KOPT-K1 (cell line): ENCODE results near the gene TRAF3.

ENCODE experiments used
- H3K27ac ChIP-seq: fragments of 200-600 bp; sonication (generic); 2 replicates; pipeline ENCODE4 v1.5.1; 2016; ENCODE audit warnings: antibody characterized with exemption, mild to moderate bottlenecking, low read depth, low read length; ENCODE audit not compliant: poor library complexity, severe bottlenecking
- H3K36me3 ChIP-seq: fragments of 200-600 bp; sonication (generic); 2 replicates; pipeline ENCODE4 v1.5.1; 2017; ENCODE audit warnings: antibody characterized with exemption, mild to moderate bottlenecking, low read length, moderate library complexity; ENCODE audit not compliant: insufficient read depth
- H3K9me3 ChIP-seq: fragments of 200-600 bp; sonication (generic); 2 replicates; pipeline ENCODE4 v1.5.1; 2017; ENCODE audit warnings: antibody characterized with exemption, low read length, mild to moderate bottlenecking; ENCODE audit not compliant: insufficient read depth, poor library complexity, severe bottlenecking

Gene TRAF3

DNA sequence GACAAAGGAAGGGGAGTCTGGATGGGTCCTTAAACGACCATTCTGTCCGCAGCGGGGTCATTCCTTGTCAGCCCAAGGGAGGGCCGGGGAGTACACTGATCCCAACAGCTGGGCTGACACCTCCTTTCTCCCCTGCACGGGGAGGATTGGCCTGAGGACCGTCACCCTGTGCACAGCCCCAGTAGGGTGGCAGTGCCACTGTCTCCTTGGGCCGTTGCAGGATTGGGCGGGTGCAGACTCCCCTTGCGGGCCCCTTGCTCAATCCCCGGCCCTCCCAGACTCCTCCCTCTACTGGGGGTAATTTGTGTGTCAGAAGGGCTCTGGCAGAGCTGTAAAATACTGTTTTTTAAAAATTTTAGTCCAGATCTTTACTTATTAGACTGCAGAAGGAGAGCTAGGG, 132.7 kb downstream of the TRAF3 start:
- no peaks in the 10 kb centered on the region for H3K9me3 ChIP-seq
- no peak overlapping the region for H3K27ac ChIP-seq
- H3K36me3 ChIP-seq, result peaks cover 39% of the 10 kb centered on the region

DNA sequence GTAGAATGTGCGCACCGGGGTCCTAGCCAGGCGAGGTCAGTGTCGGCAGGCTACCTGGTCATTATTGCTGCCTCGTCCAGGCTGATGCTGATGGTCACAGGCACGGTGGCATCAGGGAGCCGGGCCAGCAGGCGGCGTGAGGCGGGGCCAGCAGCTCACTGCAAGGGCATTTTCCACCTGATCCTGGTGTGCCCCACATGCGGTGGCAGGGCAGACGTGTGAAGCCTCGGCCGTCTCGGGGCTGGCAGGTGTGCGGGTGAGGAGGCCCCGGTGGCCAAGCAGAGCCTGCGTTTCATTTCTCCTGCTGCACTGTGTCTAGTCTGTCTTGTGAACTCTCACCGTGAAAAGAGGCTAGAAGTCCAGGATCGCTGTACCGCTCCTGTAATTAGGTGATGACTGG, 133.2 kb downstream of the TRAF3 start:
- no peaks in the 10 kb centered on the region for H3K9me3 ChIP-seq
- no peak overlapping the region for H3K27ac ChIP-seq
- H3K36me3 ChIP-seq, result peaks cover 33% of the 10 kb centered on the region

DNA sequence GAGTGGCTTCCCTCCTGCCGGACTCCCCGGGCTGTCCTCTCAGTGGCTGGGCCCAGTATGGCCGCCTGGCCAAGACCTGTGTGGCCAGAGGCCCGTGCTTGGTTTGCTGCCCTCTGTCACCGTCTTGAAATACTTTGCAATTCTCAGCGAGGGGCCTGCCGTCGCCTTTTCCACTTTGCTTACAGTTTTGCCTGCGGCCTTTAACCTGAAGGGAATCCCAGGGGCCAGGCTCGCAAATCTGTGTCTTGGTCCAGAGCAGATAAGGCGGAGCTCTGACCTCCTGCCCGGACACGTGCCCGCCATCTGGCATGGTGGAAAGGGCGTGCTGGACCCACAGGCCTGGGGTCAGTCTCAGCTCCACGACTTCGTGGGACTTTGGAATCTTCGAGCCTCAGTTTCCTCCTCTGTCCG, 134.3 kb downstream of the TRAF3 start:
- Histone ChIP-seq H3K27ac (no peak overlapping the region), H3K36me3 (peaks cover 23% of the 10 kb centered on the region), H3K9me3 (no peaks in the 10 kb centered on the region)

GRCh38 chr14:102911991-102912761, 134.9 kb downstream of the TRAF3 start:
- Histone ChIP-seq H3K27ac (no peak overlapping the region), H3K36me3 (peaks cover 17% of the 10 kb centered on the region), H3K9me3 (no peaks in the 10 kb centered on the region)

- H3K27ac ChIP-seq, result no peak overlapping the region
- H3K36me3 ChIP-seq, result peaks cover 7% of the 10 kb centered on the region; the same call in 1 of the 2 replicates
Observed at GRCh38 chr14:102913341-102914211, 136.3 kb downstream of the TRAF3 start.

GRCh38 chr14:102914474-102915291, 137.4 kb downstream of the TRAF3 start:
- H3K27ac ChIP-seq, result no peak overlapping the region
- H3K36me3 ChIP-seq, result peaks cover 7% of the 10 kb centered on the region; the same call in 1 of the 2 replicates
- H3K9me3 ChIP-seq, result no peaks in the 10 kb centered on the region

More at GRCh38 chr14:102913341-102914211, 136.3 kb downstream of the TRAF3 start:
- no peaks in the 10 kb centered on the region for H3K9me3 ChIP-seq

DNA sequence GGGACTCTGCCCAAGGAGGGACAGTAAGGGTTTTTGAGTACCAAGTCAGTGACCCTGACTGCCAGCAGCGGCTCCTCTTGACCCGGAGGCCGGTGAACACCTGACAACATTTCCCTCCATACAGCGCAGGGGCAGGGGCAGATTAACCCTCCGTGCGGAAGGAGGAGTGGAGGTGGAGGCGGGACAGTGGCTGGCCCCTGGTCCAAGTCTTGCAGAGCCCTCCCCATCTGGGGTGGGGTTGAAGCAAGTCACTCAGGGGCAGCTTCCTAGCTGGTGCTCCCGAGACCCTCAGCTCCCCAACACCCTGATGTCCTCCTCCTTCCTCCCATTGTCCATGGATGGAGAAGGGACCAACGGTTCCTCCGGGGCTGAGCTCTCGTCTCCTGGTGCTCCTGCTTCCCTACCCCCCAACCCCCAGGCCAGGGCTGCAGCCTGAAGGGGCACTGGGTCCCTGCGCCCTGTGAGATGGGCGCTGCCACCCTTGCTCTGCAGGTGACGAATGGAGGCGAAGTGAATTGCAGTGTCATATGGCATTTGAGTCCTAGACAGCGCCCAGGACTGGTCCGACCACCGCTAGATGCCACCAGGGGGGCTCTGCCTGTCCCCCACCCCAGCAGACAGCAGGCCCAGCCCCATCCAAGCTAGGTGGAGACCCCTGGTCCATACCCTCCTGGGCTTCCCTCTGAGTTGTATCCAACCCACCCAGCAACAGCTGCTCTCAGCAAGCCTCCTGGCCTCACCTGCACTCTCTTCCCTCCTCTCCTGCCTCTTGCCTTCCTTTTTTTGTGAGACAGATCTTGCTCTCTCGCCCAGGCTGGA, 138.3 kb downstream of the TRAF3 start:
- no peaks in the 10 kb centered on the region for H3K9me3 ChIP-seq
- H3K27ac ChIP-seq, result no peak overlapping the region
- H3K36me3 ChIP-seq, result peaks cover 7% of the 10 kb centered on the region; the same call in 1 of the 2 replicates

DNA sequence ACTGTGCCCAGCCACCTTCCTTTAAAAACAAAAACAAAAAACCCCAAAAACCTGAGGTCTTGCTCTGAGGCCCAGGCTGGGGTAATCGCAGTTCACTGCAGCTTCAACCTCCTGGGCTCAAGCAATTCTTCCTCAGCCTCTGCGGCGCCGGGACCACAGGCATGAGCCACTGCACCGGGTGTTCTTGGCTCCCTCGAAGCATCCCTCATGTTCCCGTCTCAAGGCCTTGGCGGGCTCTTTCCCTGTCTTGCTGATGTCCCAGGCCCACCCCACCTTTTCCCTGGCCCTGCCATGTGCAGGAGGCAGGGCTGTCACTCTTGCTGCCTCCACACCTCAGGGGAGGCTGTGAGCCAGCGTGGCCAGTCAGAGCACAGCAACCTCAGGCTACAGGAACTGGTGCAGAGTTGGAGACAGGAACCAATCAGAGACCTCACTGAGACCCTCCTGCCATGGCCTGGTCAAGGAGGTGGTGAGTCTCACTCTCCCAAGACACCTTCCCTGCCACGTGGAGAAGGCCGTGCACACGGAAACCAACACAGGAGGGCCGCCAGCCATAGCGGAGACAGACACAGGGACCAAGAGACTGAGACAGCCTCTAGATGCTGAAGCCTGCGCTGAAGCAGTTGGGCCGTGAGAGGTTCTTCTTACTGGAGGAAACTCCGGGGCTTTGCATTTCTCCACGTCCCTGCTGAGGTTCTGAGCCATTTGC, 139.3 kb downstream of the TRAF3 start:
- peaks cover 7% of the 10 kb centered on the region; the same call in 1 of the 2 replicates for H3K36me3 ChIP-seq
- no peak overlapping the region for H3K27ac ChIP-seq
- H3K9me3 ChIP-seq, result no peaks in the 10 kb centered on the region

GRCh38 chr14:102917056-102917385, 139.8 kb downstream of the TRAF3 start:
- H3K36me3 ChIP-seq, result peaks cover 2% of the 10 kb centered on the region; the same call in 1 of the 2 replicates
- H3K9me3 ChIP-seq, result no peaks in the 10 kb centered on the region

GRCh38 chr14:102917469-102918211, 140.4 kb downstream of the TRAF3 start:
- H3K27ac ChIP-seq, result no peak overlapping the region
- no peaks in the 10 kb centered on the region; the same call in 1 of the 2 replicates for H3K36me3 ChIP-seq

More at GRCh38 chr14:102917056-102917385, 139.8 kb downstream of the TRAF3 start:
- no peak overlapping the region for H3K27ac ChIP-seq

GRCh38 chr14:102918438-102918837, 141.2 kb downstream of the TRAF3 start:
- no peak overlapping the region for H3K27ac ChIP-seq
- no peaks in the 10 kb centered on the region for H3K9me3 ChIP-seq
- no peaks in the 10 kb centered on the region for H3K36me3 ChIP-seq

More at GRCh38 chr14:102917469-102918211, 140.4 kb downstream of the TRAF3 start:
- H3K9me3 ChIP-seq, result no peaks in the 10 kb centered on the region

DNA sequence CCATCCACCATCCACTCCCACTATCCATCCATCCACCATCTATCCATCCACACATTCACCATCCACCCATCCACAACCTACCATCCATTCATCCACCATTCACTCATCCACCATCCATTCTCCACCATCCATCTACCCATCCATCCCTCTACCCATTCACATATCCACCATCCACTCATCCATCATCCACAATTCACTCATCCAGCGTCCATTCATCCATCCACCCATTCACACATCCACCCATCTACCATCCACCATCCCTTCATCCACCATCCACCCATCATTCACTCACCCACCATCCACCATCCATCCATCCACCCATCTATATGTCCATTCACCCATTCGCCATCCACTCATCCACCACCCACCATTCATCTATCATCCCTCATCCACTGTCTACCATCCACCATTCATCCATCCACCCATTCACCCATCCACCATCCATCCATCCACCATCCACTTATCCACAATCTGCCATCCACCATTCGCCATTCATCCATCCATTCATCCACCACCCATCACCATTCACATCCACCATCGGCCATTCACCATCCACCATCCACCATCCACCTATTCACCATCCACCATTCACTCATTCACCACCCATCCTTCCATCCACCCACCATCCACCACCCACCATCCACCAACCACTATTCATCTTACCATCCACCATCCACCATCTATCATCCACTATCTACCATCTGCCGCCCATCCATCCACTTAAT, 143.2 kb downstream of the TRAF3 start:
- no peaks in the 10 kb centered on the region for H3K36me3 ChIP-seq
- H3K27ac ChIP-seq, result no peak overlapping the region
- no peaks in the 10 kb centered on the region for H3K9me3 ChIP-seq

- Histone ChIP-seq H3K9me3 (no peaks in the 10 kb centered on the region), H3K27ac (no peak overlapping the region), H3K36me3 (no peaks in the 10 kb centered on the region)
Observed at GRCh38 chr14:102920998-102921304, 143.7 kb downstream of the TRAF3 start.
